IgD-negative memory B cell (primary cell): Measurements from ENCODE around the gene TMEM18. TPM values are rescaled to one million over a fixed set of nuclear protein-coding genes. Genes with fewer than 3 reads are reported as not detected.

ENCODE experiments used
- H3K27ac Mint-ChIP-seq, 3 donors: one replicate each; pipeline ENCODE4 v1.8.0; 2020 to 2022; ENCODE audit warnings: mild to moderate bottlenecking in 3 of 3, mixed read lengths in 3 of 3, moderate library complexity in 1 of 3
- H3K27me3 Mint-ChIP-seq: one replicate; pipeline ENCODE4 v1.8.0; 2021; ENCODE audit warnings: mixed read lengths
- H3K36me3 Mint-ChIP-seq: one replicate; pipeline ENCODE4 v1.8.0; 2020; ENCODE audit warnings: mild to moderate bottlenecking, mixed read lengths
- H3K4me1 Mint-ChIP-seq, 3 donors: one replicate each; pipeline ENCODE4 v1.8.0; 2020 to 2022; ENCODE audit warnings: mixed read lengths in 3 of 3, mild to moderate bottlenecking in 1 of 3
- H3K4me3 Mint-ChIP-seq, 4 donors: one replicate each; pipeline ENCODE4 v1.8.0; 2020 to 2022; ENCODE audit warnings: mild to moderate bottlenecking in 4 of 4, mixed read lengths in 4 of 4, moderate library complexity in 3 of 4
- H3K9me3 Mint-ChIP-seq, 3 donors: one replicate each; pipeline ENCODE4 v1.8.0; 2020 to 2021; ENCODE audit warnings: mixed read lengths in 3 of 3, mild to moderate bottlenecking in 1 of 3
- polyA plus RNA-seq: library from polyadenylated mRNA; unstranded; fragments of 300-500 nt; fragmentation: Illumina TruSeq; gene quantifications from one replicate; pipeline ENCODE4 v1.2.3, GENCODE V29; 2021

The TMEM18 gene
- polyA plus RNA-seq, 1 donor from 2014 or later, result 27.2 TPM

- H3K36me3 Mint-ChIP-seq, result no peaks in the 10 kb centered on the region
- peak overlapping the region in 1 of 4 donors; percentile 39 for H3K4me3 Mint-ChIP-seq
- H3K9me3 Mint-ChIP-seq, result peaks cover 0 to 2% (median 0%) of the 10 kb centered on the region in 3 donors
- H3K4me1 Mint-ChIP-seq, result peaks cover 0 to 5% (median 0%) of the 10 kb centered on the region in 3 donors
- H3K27me3 Mint-ChIP-seq, result peaks cover 1% of the 10 kb centered on the region
- H3K27ac Mint-ChIP-seq, result no peak overlapping the region
These were observed 32.3 kb downstream of the TMEM18 start for GRCh38 chr2:644871-645270.

DNA sequence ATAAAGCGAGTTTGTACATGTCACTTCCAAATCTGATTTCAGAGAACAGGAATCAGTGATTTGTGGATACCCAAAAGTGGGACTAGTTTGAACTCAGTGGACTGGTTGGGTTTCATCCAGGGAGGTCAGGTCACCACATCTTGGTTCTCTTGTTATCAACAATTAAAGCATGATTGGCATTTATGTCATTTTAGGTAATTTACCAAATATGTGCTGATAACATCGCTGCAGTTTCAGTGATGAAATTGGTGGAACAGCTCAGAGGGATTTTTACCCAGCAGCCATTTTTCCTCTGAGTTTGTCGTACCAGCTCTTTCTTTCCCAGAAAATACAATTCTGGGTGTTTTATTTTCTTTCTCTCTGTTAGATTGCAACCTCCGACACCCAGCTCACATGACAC lies 33.4 kb downstream of the TMEM18 start:
- H3K27me3 Mint-ChIP-seq, result peaks cover 1% of the 10 kb centered on the region
- peaks cover 0 to 2% (median 0%) of the 10 kb centered on the region in 3 donors for H3K9me3 Mint-ChIP-seq
- H3K36me3 Mint-ChIP-seq, result no peaks in the 10 kb centered on the region
- H3K27ac Mint-ChIP-seq, result no peak overlapping the region
- peaks cover 0 to 5% (median 0%) of the 10 kb centered on the region in 3 donors for H3K4me1 Mint-ChIP-seq
- no peak overlapping the region for H3K4me3 Mint-ChIP-seq

GRCh38 chr2:643334-643733 lies 33.9 kb downstream of the TMEM18 start:
- Mint-ChIP-seq H3K36me3 (no peaks in the 10 kb centered on the region), H3K4me1 (peaks cover 0 to 5% (median 0%) of the 10 kb centered on the region in 3 donors), H3K27ac (no peak overlapping the region), H3K9me3 (peaks cover 0 to 2% (median 0%) of the 10 kb centered on the region in 3 donors), H3K4me3 (no peak overlapping the region), H3K27me3 (peaks cover 1% of the 10 kb centered on the region)

- Mint-ChIP-seq H3K4me1 (peaks cover 0 to 4% (median 0%) of the 10 kb centered on the region in 3 donors), H3K9me3 (peaks cover 0 to 2% (median 0%) of the 10 kb centered on the region in 3 donors), H3K27me3 (peaks cover 1% of the 10 kb centered on the region), H3K27ac (no peak overlapping the region), H3K4me3 (no peak overlapping the region), H3K36me3 (no peaks in the 10 kb centered on the region)
These were observed 35.1 kb downstream of the TMEM18 start for GRCh38 chr2:641872-642815.

DNA sequence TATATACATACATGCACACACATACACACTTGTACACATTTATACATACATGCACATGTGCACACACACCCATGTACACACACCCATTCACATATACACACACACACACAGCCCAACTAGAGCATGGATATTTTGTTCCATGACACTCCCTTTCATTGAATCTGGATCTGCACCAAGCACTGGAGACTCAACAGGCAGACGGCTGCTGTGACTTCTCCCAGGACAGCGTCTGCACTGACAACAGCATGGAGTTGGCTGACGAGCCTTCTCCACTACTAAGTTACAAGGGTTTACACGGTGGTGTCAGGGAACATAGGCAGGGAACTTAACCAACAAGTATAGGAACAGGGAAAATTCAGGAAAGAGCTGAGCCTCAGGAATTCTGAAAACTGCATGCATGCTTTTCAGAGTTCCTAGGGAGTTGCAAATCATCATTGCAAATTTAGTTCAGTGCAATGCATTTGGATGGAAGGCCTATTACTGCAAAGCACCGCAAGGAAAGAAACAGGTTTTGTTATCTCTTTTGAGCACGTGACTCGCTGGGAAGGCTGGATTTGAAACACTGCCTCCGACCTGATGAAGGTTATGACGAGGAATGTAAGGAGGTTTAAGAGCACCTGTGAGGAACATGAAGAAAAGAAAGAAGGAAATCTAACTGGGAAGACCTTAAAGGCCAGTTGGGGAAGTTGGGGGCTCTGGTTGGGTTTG lies 35.9 kb downstream of the TMEM18 start:
- Mint-ChIP-seq H3K4me3 (no peak overlapping the region), H3K27me3 (peaks cover 1% of the 10 kb centered on the region), H3K4me1 (peaks cover 0 to 3% (median 0%) of the 10 kb centered on the region in 3 donors), H3K9me3 (peaks cover 0 to 2% (median 0%) of the 10 kb centered on the region in 3 donors), H3K36me3 (no peaks in the 10 kb centered on the region), H3K27ac (no peak overlapping the region)

- no peak overlapping the region for H3K27ac Mint-ChIP-seq
These were observed 37.5 kb downstream of the TMEM18 start for GRCh38 chr2:639703-640102.

GRCh38 chr2:637804-638203 lies 39.4 kb downstream of the TMEM18 start:
- H3K4me3 Mint-ChIP-seq, result peak overlapping the region in 1 of 4 donors; percentile 13
- H3K27me3 Mint-ChIP-seq, result peaks cover 10% of the 10 kb centered on the region
- no peak overlapping the region for H3K27ac Mint-ChIP-seq
- no peaks in the 10 kb centered on the region for H3K36me3 Mint-ChIP-seq
- H3K4me1 Mint-ChIP-seq, result peaks cover 0 to 4% (median 3%) of the 10 kb centered on the region in 3 donors
- H3K9me3 Mint-ChIP-seq, result no peaks in the 10 kb centered on the region

More at GRCh38 chr2:639703-640102, 37.5 kb downstream of the TMEM18 start:
- Mint-ChIP-seq H3K36me3 (no peaks in the 10 kb centered on the region), H3K27me3 (peaks cover 3% of the 10 kb centered on the region), H3K9me3 (peaks cover 0 to 2% (median 0%) of the 10 kb centered on the region in 3 donors), H3K4me1 (peaks cover 0 to 4% (median 3%) of the 10 kb centered on the region in 3 donors), H3K4me3 (no peak overlapping the region)

DNA sequence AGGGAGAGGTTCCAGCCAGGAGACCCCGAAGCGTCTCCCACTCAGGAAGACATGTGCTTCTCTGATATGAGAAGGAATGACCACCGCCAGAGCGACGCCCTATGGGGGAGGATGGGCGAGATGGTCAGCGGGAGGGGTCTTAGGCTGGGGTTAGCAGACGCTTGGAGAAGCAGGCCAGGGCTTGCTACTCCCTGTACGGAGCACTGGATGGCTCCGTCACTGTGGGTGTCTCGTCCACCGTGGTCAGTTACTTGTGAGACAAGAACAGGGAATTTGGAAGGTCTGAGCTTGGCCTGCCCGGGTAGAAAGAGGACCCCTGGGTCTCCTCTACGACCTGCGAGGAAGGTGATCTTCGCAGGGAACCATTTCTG lies 39.8 kb downstream of the TMEM18 start:
- Mint-ChIP-seq H3K4me3 (peak overlapping the region in 1 of 4 donors; percentile 13), H3K27me3 (peaks cover 10% of the 10 kb centered on the region), H3K27ac (no peak overlapping the region), H3K9me3 (no peaks in the 10 kb centered on the region), H3K36me3 (no peaks in the 10 kb centered on the region), H3K4me1 (peaks cover 0 to 4% (median 3%) of the 10 kb centered on the region in 3 donors)

GRCh38 chr2:636641-637405 lies 40.4 kb downstream of the TMEM18 start:
- Mint-ChIP-seq H3K27me3 (peaks cover 9% of the 10 kb centered on the region), H3K4me1 (peaks cover 0 to 4% (median 3%) of the 10 kb centered on the region in 3 donors), H3K27ac (no peak overlapping the region), H3K4me3 (peak overlapping the region; percentile 73 to 91 (median 82)), H3K36me3 (no peaks in the 10 kb centered on the region), H3K9me3 (no peaks in the 10 kb centered on the region)

GRCh38 chr2:635687-636621 lies 41.3 kb downstream of the TMEM18 start:
- Mint-ChIP-seq H3K27me3 (peaks cover 9% of the 10 kb centered on the region), H3K4me1 (peaks cover 0 to 4% (median 3%) of the 10 kb centered on the region in 3 donors), H3K36me3 (no peaks in the 10 kb centered on the region), H3K27ac (no peak overlapping the region), H3K9me3 (peaks cover 0 to 2% (median 0%) of the 10 kb centered on the region in 3 donors), H3K4me3 (peak overlapping the region; percentile 59 to 81 (median 68))

- Mint-ChIP-seq H3K27me3 (peaks cover 9% of the 10 kb centered on the region), H3K4me3 (no peak overlapping the region), H3K9me3 (peaks cover 0 to 2% (median 0%) of the 10 kb centered on the region in 3 donors), H3K27ac (no peak overlapping the region), H3K36me3 (no peaks in the 10 kb centered on the region), H3K4me1 (peaks cover 0 to 4% (median 3%) of the 10 kb centered on the region in 3 donors)
These were observed 42.4 kb downstream of the TMEM18 start for GRCh38 chr2:634636-635388.

GRCh38 chr2:634041-634440 lies 43.2 kb downstream of the TMEM18 start:
- H3K4me3 Mint-ChIP-seq, result no peak overlapping the region
- no peak overlapping the region for H3K27ac Mint-ChIP-seq
- H3K9me3 Mint-ChIP-seq, result peaks cover 0 to 2% (median 0%) of the 10 kb centered on the region in 3 donors

GRCh38 chr2:633371-633770 lies 43.8 kb downstream of the TMEM18 start:
- Mint-ChIP-seq H3K27ac (peak overlapping the region in 1 of 3 donors; percentile 37), H3K36me3 (no peaks in the 10 kb centered on the region), H3K9me3 (peaks cover 0 to 2% (median 0%) of the 10 kb centered on the region in 3 donors), H3K4me3 (no peak overlapping the region), H3K4me1 (peaks cover 0 to 4% (median 3%) of the 10 kb centered on the region in 3 donors), H3K27me3 (peaks cover 9% of the 10 kb centered on the region)

More at GRCh38 chr2:634041-634440, 43.2 kb downstream of the TMEM18 start:
- Mint-ChIP-seq H3K27me3 (peaks cover 9% of the 10 kb centered on the region), H3K36me3 (no peaks in the 10 kb centered on the region), H3K4me1 (peaks cover 0 to 4% (median 3%) of the 10 kb centered on the region in 3 donors)
